Mammary epithelial cell (primary cell): Measurements from ENCODE around the gene TMEM167B.

Experiments
- EZH2 ChIP-seq: IDR thresholded peaks from 2 replicates; pipeline ENCODE4 v1.6.1; 2012; ENCODE audit warnings: low read length, inconsistent platforms, borderline replicate concordance
- TF ChIP-seq, protein P1 (sequence below), 2 donors: IDR thresholded peaks in 1 of 2; conservative IDR thresholded peaks in 1 of 2; 2 replicates each; pipeline ENCODE4 v1.5.1; 2011 to 2012; ENCODE audit warnings: inconsistent platforms in 2 of 2, low read length in 2 of 2, mild to moderate bottlenecking in 2 of 2, control low read depth in 1 of 2, low read depth in 1 of 2; ENCODE audit not compliant: insufficient read depth in 1 of 2; ENCODE audit errors: extremely low read depth in 1 of 2

DNA sequence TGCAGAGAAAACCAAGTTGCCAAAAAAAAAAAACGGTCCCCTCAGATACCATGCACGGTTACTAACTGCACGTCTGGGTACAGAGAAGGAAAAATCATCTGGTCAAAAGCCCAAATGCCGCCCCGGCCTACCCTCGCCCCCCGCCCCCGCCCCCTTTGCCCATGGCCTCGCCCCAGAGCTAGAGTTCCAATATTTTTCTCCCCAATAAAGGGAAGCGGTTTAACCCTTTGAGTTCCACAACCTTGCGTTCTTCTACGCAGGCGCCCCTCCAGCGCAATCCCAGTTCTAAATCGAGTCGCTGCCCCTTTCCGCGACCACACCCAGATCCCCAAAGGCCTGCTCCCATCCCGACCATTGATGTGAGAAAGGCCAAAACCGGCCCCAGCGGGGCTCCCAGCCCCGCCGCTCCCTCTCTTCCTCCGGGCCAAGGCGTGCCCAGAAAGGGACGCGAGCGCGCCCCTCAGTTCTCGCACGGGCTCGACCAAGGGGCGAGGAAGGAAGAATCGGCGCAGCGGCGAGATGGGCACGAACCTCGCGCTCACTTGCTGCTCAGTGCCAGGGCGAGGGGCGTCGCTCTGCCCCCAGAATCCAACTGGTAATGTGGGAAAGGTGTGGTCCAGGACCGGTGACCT, 49.5 kb upstream of the TMEM167B start:
- TF ChIP-seq, protein P1, sequence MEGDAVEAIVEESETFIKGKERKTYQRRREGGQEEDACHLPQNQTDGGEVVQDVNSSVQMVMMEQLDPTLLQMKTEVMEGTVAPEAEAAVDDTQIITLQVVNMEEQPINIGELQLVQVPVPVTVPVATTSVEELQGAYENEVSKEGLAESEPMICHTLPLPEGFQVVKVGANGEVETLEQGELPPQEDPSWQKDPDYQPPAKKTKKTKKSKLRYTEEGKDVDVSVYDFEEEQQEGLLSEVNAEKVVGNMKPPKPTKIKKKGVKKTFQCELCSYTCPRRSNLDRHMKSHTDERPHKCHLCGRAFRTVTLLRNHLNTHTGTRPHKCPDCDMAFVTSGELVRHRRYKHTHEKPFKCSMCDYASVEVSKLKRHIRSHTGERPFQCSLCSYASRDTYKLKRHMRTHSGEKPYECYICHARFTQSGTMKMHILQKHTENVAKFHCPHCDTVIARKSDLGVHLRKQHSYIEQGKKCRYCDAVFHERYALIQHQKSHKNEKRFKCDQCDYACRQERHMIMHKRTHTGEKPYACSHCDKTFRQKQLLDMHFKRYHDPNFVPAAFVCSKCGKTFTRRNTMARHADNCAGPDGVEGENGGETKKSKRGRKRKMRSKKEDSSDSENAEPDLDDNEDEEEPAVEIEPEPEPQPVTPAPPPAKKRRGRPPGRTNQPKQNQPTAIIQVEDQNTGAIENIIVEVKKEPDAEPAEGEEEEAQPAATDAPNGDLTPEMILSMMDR (conservative IDR thresholded peaks at IDR 0.05 in 1 of 2, IDR thresholded peaks at IDR 0.05 in 1 of 2; ENCODE audit: extremely low read depth in 1 of 2, insufficient read depth in 1 of 2, low read depth in 1 of 2, low read length in 2 of 2), result no peak
- TF ChIP-seq EZH2, result no peak
